Muscle of leg (tissue), 11 donors: Measurements from ENCODE around the gene BORCS5. TPM values are rescaled to one million over a fixed set of nuclear protein-coding genes. Genes with fewer than 3 reads are reported as not detected.
A peak's percentile ranks its signal among the peaks of the same experiment; 100 is the strongest.

ENCODE experiments used
- DNase-seq: peaks from one replicate; pipeline ENCODE4 v3.0.0; 2013
- H3K27ac ChIP-seq: one replicate; pipeline ENCODE4 v1.5.1; 2013; ENCODE audit warnings: mild to moderate bottlenecking, low read length, control low read depth
- H3K27me3 ChIP-seq: one replicate; pipeline ENCODE4 v1.6.1; 2013; ENCODE audit warnings: low read length; ENCODE audit not compliant: control insufficient read depth, insufficient read depth
- H3K36me3 ChIP-seq: one replicate; pipeline ENCODE4 v1.6.1; 2013; ENCODE audit warnings: low read length; ENCODE audit not compliant: control insufficient read depth, insufficient read depth
- H3K4me1 ChIP-seq: one replicate; pipeline ENCODE4 v1.6.1; 2013; ENCODE audit warnings: low read length; ENCODE audit not compliant: control insufficient read depth, insufficient read depth
- H3K4me3 ChIP-seq: one replicate; pipeline ENCODE4 v1.5.1; 2013; ENCODE audit warnings: low read length, control low read depth
- H3K9me3 ChIP-seq: replicated peaks from 2 replicates; pipeline ENCODE4 v1.6.1; 2013; ENCODE audit warnings: low read depth, low read length; ENCODE audit not compliant: control insufficient read depth
- WGBS: methylation state at CpG from one replicate; pipeline ENCODE4 v1.1.5; 2013; ENCODE audit warnings: missing lambda C conversion rate; ENCODE audit not compliant: insufficient coverage; 5-methylcytosine and 5-hydroxymethylcytosine counted together
- polyA plus RNA-seq, 8 donors: library from polyadenylated mRNA; unstranded; fragments of 120-200 nt; gene quantifications; one replicate each; pipeline versions ENCODE4 v1.2.1 to v1.2.3, GENCODE V29; 2013; ENCODE audit warnings: inconsistent platforms in 1 of 8, low replicate concordance in 1 of 8; ENCODE audit not compliant: insufficient read length in 8 of 8, insufficient read depth in 1 of 8
- total RNA-seq: library from RNA; stranded (reverse); fragments of 120-200 nt; gene quantifications from one replicate; pipeline ENCODE4 v1.2.4, GENCODE V29; 2013

The BORCS5 gene
- total and polyA plus RNA-seq, 9 donors, result 6.7 to 9.2 (median 7.4) TPM

GRCh38 chr12:12425616-12426015 lies 68.7 kb downstream of the BORCS5 start:
- no peak overlapping the region for H3K27ac ChIP-seq
- no peaks in the 10 kb centered on the region for H3K27me3 ChIP-seq
- H3K4me1 ChIP-seq, result no peaks in the 10 kb centered on the region
- peaks cover 20% of the 10 kb centered on the region for H3K9me3 ChIP-seq
- no CpG with 5 or more reads among the region's 1 CpG for WGBS
- no peaks in the 10 kb centered on the region for H3K36me3 ChIP-seq
- no peak overlapping the region for H3K4me3 ChIP-seq
- DNase-seq, result no peak

DNA sequence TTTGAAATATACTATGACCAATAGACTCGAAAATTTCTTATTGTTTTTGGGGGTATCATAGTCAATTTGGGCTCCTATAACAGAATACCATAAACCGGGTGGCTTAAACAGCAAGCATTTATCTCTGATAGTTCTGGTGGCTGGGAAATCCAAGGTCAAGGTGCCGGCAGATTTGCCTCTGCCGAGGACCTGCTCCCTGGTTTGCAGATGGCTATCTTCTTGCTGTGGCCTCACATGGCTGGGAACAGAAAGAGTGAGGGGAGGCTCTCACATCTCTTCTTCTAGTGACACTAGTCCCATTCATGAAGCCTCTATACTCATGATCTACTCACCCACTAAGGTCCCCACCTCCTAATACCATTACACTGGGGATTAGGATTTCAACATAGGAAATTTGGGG lies 70.7 kb downstream of the BORCS5 start:
- DNase-seq, result no peak
- H3K4me1 ChIP-seq, result no peaks in the 10 kb centered on the region
- H3K27ac ChIP-seq, result no peak overlapping the region
- 80% methylated on average over 2 of the region's 4 CpGs for WGBS
- H3K9me3 ChIP-seq, result peaks cover 17% of the 10 kb centered on the region
- no peak overlapping the region for H3K4me3 ChIP-seq
- no peaks in the 10 kb centered on the region for H3K36me3 ChIP-seq
- no peaks in the 10 kb centered on the region for H3K27me3 ChIP-seq

DNA sequence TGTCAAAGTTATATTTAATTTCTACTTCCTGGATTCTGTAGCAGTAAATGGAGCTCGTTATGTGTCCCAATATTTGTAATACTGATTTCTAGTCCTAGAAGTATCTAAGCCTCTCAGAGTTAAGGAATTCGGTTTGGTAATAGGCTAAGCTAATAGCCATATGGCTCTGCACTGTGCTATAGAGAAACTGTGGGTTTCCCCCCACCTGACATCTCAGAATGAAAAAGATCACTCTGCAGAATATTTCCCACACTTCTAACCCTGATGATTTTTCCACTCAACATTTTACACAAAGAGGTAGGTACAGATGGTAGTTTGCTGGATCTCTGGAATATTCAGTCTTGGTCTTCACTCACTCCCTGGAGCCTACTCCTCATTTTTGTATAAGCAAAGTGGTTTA lies 71.2 kb downstream of the BORCS5 start:
- H3K4me1 ChIP-seq, result no peaks in the 10 kb centered on the region
- peaks cover 14% of the 10 kb centered on the region for H3K9me3 ChIP-seq
- no peak overlapping the region for H3K27ac ChIP-seq
- no peaks in the 10 kb centered on the region for H3K36me3 ChIP-seq
- H3K27me3 ChIP-seq, result no peaks in the 10 kb centered on the region
- WGBS, result no CpG with 5 or more reads among the region's 2 CpGs
- no peak overlapping the region for H3K4me3 ChIP-seq
- DNase-seq, result no peak

DNA sequence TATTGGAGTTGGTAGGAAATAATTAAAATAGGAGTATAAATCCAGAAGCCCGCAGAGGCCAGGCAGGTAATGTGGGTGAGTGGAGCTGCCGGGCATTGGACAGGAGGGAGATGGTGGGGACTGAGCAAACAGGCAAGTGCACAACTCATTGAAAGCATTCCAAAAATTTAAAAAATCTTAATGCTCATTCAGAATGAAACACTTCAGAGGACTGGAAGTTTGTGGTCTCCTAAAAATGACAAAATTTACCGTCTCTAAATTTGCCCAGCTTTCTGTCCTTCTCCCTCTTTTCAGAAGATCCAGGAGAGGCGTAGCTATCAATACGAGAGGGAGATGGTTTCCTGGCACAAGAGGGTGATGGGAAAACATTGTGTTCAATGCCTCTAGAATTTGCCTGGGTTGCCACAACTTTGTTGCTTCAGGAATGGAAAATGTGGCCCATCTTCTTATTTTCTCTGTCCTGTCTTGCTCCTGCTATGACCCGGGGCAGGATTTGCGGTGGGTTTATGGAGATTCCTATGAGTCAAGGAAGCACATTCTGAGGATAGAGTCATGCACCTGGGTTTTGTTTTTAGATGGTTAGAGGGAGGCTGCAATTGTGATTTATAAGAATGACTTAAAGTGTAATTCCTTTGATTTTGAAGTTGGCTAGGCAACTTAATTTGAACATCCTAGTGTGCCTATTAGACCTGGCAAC lies 72.2 kb downstream of the BORCS5 start:
- H3K36me3 ChIP-seq, result no peaks in the 10 kb centered on the region
- DNase-seq, result no peak
- WGBS, result 81% methylated on average over 3 of the region's 7 CpGs
- H3K27me3 ChIP-seq, result no peaks in the 10 kb centered on the region
- H3K9me3 ChIP-seq, result peaks cover 4% of the 10 kb centered on the region
- peaks cover 5% of the 10 kb centered on the region for H3K4me1 ChIP-seq
- H3K4me3 ChIP-seq, result no peak overlapping the region
- no peak overlapping the region for H3K27ac ChIP-seq

GRCh38 chr12:12432364-12432763 lies 75.5 kb downstream of the BORCS5 start:
- peaks cover 7% of the 10 kb centered on the region for H3K4me1 ChIP-seq
- no peak for DNase-seq
- H3K36me3 ChIP-seq, result peaks cover 3% of the 10 kb centered on the region
- no peaks in the 10 kb centered on the region for H3K27me3 ChIP-seq
- H3K9me3 ChIP-seq, result no peaks in the 10 kb centered on the region
- H3K27ac ChIP-seq, result no peak overlapping the region
- no peak overlapping the region for H3K4me3 ChIP-seq

DNA sequence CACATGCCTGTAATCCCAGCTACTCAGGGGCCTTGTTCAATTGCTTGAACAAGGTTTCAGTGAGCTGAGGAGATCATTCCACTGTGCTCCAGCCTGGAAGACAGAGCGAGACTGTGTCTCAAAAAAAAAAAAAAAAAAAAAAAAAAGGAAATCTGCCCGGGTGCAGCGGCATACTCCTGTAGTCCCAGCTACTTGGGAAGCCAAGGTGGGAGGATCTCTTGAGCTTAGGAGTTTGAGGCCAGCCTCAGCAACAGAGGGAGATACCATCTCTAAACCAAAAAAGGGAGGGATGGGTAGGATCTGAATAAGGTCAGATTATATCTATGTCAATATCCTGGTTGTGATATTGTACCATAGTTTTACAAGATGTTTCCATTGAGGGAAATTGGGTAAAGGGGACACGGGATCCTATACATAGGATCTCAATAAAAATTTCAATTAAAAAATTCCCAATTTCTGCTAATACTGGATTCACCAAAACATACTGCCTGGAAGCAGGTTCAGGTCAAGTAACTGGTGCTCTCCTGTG lies 76.4 kb downstream of the BORCS5 start:
- peaks cover 3% of the 10 kb centered on the region for H3K36me3 ChIP-seq

DNA sequence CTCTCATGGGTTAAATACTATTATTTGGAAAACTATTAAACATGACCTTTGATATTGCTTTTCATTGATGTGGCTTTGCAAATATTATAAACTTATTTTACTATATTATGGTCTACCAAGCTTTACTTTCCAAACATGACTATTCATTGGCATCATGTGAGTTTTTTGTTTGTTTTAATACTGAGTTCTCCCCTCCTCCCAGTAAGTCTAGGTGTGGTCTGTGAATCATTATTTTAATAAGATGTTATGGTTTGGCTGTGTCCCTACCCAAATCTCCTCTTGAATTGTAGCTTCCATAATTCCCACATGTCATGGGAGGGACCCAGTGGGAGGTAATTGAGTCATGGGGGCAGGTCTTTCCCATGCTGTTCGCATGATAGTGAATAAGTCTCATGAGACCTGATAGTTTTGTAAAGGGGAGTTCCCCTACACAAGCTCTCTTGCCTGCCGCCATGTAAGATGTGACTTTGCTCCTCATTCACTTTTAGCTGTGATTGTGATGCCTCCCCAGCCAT lies 80.0 kb downstream of the BORCS5 start:
- no peak for DNase-seq
- no peak overlapping the region for H3K27ac ChIP-seq
- H3K4me1 ChIP-seq, result peaks cover 12% of the 10 kb centered on the region
- peaks cover 3% of the 10 kb centered on the region for H3K36me3 ChIP-seq
- H3K9me3 ChIP-seq, result no peaks in the 10 kb centered on the region
- H3K27me3 ChIP-seq, result no peaks in the 10 kb centered on the region
- H3K4me3 ChIP-seq, result no peak overlapping the region
- WGBS, result 100% methylated on average over 1 of the region's 2 CpGs

More for the DNA sequence above, 76.4 kb downstream of the BORCS5 start:
- H3K4me1 ChIP-seq, result peaks cover 7% of the 10 kb centered on the region
- no peak overlapping the region for H3K4me3 ChIP-seq
- peak; percentile 75 for DNase-seq
- no peak overlapping the region for H3K27ac ChIP-seq
- H3K27me3 ChIP-seq, result no peaks in the 10 kb centered on the region
- no CpG with 5 or more reads among the region's 4 CpGs for WGBS
- no peaks in the 10 kb centered on the region for H3K9me3 ChIP-seq

- Histone ChIP-seq H3K36me3 (peaks cover 3% of the 10 kb centered on the region), H3K27me3 (no peaks in the 10 kb centered on the region), H3K4me1 (peaks cover 13% of the 10 kb centered on the region), H3K9me3 (no peaks in the 10 kb centered on the region), H3K27ac (peak overlapping the region; percentile 0), H3K4me3 (no peak overlapping the region)
- WGBS, result 81% methylated on average over 4 of the region's 6 CpGs
- peak; percentile 35 for DNase-seq
Measured at GRCh38 chr12:12439636-12440035, 82.8 kb downstream of the BORCS5 start.

GRCh38 chr12:12440784-12441428 lies 84.0 kb downstream of the BORCS5 start:
- Histone ChIP-seq H3K4me1 (peaks cover 13% of the 10 kb centered on the region), H3K9me3 (no peaks in the 10 kb centered on the region), H3K36me3 (no peaks in the 10 kb centered on the region), H3K27ac (no peak overlapping the region), H3K4me3 (no peak overlapping the region), H3K27me3 (no peaks in the 10 kb centered on the region)
- DNase-seq, result no peak
- WGBS, result 59% methylated on average over 4 of the region's 4 CpGs

DNA sequence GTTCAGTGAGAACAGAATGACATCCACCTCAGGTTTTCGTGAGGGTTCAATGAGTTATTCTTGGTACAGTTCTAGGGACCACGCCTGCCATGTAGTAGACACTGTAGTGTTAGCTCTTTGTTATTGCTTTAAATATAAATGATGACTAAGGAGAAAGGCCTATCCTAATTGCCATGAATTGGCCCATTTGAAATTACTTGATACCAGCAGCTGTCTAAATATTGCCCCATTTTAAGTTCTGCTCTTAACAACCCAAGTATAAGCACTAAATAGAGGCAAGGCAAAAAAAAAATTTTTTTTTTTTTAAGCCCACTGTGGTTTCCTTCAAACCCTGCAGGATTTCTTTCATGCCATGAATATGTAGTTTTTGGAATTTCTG lies 84.5 kb downstream of the BORCS5 start:
- Histone ChIP-seq H3K36me3 (no peaks in the 10 kb centered on the region), H3K27me3 (no peaks in the 10 kb centered on the region), H3K4me3 (no peak overlapping the region), H3K9me3 (no peaks in the 10 kb centered on the region), H3K27ac (no peak overlapping the region), H3K4me1 (peaks cover 13% of the 10 kb centered on the region)
- DNase-seq, result no peak
- no CpG with 5 or more reads among the region's 2 CpGs for WGBS
